Breast epithelium (tissue), 3 donors: Measurements from ENCODE around the gene ARL3.

Source experiments
- POLR2A ChIP-seq: fragments of 450-650 bp; IDR thresholded peaks from one replicate; pipeline ENCODE4 v1.6.1; 2016; ENCODE audit warnings: antibody characterized with exemption, mild to moderate bottlenecking, moderate library complexity
- TF ChIP-seq, protein P1 (sequence below), 3 donors: fragments of 450-650 bp; IDR thresholded peaks; one replicate each; pipeline ENCODE4 v1.5.1; 2016 to 2017; ENCODE audit warnings: antibody characterized with exemption in 3 of 3, mild to moderate bottlenecking in 3 of 3, moderate library complexity in 3 of 3

- TF ChIP-seq POLR2A: no peak
- TF ChIP-seq, protein P1, sequence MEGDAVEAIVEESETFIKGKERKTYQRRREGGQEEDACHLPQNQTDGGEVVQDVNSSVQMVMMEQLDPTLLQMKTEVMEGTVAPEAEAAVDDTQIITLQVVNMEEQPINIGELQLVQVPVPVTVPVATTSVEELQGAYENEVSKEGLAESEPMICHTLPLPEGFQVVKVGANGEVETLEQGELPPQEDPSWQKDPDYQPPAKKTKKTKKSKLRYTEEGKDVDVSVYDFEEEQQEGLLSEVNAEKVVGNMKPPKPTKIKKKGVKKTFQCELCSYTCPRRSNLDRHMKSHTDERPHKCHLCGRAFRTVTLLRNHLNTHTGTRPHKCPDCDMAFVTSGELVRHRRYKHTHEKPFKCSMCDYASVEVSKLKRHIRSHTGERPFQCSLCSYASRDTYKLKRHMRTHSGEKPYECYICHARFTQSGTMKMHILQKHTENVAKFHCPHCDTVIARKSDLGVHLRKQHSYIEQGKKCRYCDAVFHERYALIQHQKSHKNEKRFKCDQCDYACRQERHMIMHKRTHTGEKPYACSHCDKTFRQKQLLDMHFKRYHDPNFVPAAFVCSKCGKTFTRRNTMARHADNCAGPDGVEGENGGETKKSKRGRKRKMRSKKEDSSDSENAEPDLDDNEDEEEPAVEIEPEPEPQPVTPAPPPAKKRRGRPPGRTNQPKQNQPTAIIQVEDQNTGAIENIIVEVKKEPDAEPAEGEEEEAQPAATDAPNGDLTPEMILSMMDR (IDR thresholded peaks at IDR 0.05): no peak
Observed at GRCh38 chr10:102660888-102661657, 53.1 kb downstream of the ARL3 start.
